ENCODE data around the gene RPS6KA4.
A peak's percentile ranks its signal among the peaks of the same experiment; 100 is the strongest.

RPS6KA4 gene

DNA sequence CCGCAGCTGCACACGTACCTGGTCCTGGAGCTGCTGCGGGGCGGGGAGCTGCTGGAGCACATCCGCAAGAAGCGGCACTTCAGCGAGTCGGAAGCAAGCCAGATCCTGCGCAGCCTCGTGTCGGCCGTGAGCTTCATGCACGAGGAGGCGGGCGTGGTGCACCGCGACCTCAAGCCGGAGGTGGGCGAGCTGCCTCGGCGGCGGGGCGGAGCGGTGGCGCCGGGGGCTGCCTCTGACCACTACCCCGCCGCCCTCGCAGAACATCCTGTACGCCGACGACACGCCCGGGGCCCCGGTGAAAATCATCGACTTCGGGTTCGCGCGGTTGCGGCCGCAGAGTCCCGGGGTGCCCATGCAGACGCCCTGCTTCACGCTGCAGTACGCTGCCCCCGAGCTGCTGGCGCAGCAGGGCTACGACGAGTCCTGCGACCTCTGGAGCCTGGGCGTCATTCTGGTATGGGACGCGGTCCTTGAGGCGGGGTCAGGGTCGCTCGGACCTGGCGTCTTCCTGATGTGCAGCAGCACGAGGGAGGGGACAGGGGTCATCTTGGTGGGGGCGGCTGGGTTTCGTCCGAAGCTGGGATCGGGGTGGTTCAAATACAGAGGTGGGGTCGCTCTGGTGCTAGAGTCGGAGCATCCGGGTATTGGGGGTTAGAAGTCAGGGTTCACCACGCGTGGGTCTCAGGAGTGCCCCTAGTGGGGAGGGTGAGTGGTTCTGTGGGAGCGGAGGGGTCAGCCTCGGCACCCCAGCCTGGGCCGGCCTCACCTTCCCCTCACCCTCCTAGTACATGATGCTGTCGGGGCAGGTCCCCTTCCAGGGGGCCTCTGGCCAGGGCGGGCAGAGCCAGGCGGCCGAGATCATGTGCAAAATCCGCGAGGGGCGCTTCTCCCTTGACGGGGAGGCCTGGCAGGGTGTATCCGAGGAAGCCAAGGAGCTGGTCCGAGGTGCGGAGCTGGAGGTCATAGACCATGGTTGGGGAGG lies 10.8 kb downstream of the RPS6KA4 start:
- no peak for DNase-seq

DNA sequence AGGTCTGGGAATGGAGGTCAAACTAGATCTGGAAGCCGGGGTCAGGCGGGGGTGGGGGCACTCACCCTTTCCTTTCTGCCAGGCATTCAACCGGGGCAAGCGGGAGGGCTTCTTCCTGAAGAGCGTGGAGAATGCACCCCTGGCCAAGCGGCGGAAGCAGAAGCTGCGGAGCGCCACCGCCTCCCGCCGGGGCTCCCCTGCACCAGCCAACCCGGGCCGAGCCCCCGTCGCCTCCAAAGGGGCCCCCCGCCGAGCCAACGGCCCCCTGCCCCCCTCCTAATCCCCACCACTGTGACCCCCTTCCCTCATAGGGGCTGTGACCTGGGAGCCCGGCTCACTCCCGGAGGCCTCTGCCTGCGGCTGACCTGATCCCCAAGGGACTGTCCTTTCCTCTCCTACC lies 12.2 kb downstream of the RPS6KA4 start:
- no peak for DNase-seq

DNA sequence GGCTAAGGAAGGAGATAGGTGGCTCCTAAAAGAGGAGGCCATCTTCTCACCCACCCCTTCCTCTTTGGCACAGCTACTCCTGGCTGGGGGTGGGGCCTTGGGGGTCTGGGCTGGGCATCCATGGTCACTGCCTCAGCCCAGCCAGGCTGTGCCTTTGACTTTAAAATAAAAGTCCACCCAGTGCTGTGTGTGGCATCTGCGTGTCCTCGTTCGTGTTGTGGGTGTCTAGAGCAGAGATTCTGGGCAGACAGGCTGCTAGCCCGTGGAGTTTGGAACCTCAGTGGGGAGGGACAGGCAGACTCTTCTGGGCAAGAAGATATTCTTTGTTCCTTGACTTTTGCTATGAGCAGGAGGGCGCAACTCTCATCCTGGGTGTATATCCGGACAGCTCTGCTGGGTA lies 13.1 kb downstream of the RPS6KA4 start:
- no peak for DNase-seq

DNA sequence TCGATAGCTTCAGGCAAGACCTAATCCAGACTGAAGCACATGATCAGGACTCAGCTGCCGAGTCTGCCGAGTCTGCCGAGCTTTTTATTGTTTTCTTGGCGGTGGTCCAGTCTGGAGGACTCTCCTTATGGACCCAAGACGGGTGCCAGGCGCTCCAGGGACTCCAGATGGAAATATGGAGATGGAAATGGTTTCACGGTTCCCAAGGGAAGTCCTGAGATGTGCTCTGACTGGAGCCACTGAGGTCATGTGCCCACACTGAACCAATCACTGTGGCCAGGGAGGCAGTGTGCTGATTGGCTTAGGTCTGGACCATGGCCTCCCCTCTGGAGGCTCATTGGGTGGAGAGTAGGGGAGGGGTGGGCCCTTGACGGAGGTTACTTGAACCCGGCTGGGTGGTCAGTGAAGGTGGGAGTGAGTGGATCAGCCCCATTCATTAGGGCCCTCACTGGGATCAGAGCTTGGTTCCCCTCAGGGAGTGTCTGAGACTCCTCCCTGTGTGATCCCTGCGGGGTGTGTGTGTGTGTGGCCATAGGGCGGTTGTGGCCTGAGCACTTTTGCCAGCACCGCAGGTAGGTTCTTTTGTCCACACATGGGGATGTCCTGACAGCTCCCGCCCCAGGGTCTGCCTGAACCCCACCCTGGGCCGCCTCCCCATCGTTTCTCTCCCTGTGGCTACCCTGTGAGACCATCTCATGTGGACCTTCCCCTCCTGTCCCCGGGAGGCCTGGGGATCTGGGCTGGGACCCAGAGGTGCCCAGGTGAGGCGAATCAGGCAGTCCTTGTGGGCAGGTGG lies 14.0 kb downstream of the RPS6KA4 start:
- DNase-seq: no peak

DNA sequence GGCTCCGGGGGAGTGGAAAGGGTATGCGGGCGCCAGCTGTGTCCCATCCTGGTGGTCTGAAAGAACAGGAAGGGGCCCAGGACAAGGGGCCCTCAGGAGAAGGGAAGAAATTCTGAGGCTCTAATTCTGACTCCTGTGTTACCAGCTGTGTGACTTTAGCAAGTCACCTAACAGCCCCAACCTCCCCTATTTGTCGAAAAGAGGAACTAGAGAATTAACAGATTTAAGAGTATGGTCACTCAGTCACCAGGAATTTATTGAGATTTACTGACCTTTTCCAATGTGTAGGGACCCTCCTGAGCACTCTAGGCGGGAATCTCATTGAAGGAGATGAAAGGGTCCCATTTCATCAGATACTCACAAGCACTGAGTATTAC lies 14.6 kb downstream of the RPS6KA4 start:
- no peak for DNase-seq

DNA sequence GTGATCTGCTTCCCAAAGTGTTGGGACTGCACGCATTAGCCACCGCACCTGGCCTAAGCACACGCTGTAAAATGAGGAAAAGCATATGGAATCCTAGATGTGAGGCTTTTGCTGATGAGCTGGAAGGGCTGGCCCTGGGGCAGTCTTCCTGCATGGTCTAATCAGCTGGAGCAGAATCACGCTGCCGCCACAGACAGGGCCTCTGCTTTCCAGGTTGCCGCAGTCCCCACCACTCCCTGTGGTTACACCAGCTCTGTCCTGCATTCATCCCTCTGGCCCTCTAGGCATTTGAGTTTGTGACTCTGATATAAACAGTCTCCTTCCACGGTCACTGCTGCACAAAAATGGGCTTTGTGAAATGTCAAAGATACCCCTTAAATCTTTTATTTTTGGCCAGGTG lies 17.1 kb downstream of the RPS6KA4 start:
- no peak for DNase-seq

DNA sequence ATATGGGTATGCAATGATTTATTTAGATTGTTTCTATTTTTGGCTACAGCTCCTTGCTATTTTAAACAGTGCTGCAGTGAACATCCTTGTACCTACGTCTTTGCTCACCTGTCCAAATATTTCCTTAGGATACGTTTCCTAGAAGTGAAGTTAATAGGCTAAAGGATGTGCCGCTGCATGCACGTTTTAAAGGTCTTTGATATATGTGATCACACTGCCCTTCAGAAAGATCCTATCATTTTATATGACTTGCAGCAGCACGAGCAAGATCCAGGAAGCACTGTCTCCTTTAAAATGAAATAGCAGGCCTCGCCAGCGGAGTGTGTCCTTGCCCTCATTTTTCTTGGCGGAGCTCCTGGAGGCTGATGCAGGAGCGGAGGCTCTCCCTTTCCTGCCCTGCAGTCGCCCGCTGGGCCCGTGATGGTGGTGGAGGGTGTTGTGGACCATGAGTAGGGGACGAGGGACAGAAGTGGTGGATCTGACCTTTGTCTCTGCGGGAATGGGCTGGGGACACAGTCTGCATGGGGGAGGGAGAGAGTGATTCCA lies 19.4 kb downstream of the RPS6KA4 start:
- no peak for DNase-seq

DNA sequence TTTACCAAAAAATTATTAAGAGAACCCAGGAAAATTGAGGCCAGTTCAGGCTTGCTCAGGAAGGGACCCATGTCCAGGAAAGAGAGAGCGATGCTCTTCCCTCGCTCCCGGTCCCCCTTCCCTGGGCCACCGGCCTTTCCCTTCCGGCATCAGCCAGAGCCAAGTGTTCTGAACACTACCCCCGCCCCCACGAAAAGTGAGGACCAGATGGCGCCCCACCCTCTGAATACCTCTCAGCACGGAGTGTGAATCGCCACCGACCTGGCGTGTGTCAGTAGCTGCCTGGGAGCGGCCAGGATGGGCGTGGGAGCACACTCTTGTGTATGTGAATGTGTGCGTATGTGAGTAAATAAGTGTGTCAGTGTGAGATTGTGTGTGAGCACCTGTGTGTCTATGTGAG lies 20.2 kb downstream of the RPS6KA4 start:
- no peak for DNase-seq

DNA sequence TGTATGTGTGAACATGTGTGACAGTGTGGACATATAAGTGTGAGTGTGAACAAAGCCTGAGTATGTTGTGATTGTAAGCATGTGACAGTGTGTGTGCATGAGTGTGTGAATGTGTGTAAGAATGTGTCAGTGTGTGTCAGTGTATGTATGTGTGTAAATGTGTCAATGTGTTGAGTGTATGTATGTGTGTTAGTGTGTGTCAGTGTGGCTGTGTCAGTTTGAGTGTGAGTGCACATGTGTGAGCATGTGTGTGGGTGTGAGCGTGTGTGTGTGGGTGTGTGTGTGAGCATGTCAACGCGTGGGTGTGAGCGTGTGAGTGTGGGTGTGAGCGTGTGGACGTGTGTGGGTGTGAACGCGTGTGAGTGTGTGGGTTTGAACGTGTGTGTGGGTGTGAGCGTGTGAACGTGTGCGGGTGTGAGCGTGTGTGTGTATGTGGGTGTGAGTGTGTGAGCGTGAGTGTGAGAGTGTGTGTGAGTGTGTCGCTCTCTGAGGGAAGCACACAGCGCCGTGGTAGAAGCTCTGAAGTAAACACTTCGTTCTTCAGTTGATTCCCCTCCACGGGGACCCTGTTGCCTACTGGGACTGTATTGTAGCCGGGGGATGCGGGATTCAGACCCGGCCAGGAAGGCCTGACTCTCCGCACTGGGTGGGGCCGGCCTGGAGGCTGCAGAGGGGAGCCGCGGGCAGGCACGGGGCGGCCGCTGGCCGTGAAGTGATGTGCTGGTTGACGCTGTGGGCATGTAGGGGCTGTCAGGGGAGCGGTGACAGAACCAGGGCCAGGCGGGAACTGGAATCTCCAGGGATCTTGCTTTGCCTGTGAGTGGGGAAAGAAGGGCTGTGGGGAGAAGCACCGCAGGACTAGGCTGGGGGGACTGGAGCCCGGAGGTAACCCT lies 21.1 kb downstream of the RPS6KA4 start:
- no peak for DNase-seq

DNA sequence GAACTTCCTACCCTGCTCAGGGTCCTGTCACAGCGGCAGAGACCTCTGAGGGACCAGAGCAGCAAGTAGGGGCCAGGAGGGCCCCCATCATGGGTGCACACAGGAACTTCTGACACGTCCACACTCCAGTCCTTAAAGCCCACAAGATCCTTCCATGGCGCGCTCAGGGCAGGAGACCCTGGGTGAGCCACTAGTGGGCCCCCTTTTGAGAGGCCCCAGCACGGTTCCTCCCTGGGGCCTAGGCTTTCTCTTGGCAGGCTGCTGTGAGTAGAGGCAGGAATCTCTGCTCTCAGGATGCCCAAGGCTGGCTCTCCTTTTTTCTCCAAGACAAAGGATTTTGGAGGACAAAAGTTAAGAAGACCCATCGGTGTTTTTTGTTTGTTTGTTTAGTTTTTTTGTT lies 22.4 kb downstream of the RPS6KA4 start:
- no peak for DNase-seq

DNA sequence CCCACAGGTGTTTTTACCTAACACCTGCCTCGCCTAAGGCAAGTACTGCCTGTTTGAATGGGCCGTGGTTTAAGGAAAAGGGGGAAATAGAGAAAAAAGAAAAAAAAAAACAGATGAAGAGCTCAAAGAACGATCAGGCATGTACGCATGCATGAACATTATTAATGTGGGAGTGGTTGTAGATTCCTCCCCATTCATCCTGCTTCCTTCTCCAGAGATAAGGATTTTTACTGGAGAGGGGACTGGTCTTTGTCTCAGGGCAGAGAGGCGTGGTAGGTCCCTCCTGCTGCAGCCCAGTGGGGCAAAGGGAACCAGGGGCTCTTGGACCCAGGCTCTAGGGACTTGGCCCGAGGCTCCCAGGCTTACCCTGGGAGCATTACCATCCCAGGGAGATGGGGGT lies 23.1 kb downstream of the RPS6KA4 start:
- DNase-seq: no peak

DNA sequence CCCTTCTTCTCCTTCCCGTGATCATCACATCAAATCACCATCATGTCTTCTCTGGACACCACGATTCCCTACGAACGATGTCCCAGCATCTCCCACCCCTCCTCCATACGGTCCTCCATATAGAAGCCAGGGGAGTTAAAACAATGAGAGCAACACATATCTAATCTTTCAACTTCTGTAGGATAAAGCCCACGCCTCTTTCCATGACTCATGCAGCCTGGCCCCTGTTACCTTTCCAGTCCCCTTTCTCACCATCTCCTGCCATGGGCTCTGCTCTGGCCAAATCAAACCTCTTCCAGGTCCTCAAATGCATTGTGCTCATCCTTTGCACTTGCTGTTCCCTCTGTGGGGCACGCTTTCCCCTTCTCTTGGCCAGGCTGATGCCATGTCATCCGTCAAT lies 23.6 kb downstream of the RPS6KA4 start:
- no peak for DNase-seq

DNA sequence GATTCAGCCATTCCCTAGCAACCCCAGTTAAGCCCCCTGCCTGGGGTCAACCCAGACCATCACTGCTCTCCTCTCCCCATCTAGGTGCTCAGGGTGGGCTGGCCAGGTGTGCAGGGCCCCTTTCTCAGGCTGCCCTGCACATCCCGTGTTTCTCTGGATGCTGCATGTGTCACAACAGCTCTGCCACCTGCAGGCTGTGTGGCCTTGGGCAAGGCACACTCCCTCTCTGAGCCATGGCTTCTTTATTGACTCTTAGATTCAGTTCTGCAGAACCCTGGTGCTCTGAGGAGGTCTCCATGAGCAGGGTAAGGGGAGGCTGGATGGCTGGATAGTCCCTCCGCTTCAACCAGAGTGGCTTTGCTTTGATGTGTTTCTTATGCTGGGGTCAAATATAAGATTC lies 24.6 kb downstream of the RPS6KA4 start:
- no peak for DNase-seq

DNA sequence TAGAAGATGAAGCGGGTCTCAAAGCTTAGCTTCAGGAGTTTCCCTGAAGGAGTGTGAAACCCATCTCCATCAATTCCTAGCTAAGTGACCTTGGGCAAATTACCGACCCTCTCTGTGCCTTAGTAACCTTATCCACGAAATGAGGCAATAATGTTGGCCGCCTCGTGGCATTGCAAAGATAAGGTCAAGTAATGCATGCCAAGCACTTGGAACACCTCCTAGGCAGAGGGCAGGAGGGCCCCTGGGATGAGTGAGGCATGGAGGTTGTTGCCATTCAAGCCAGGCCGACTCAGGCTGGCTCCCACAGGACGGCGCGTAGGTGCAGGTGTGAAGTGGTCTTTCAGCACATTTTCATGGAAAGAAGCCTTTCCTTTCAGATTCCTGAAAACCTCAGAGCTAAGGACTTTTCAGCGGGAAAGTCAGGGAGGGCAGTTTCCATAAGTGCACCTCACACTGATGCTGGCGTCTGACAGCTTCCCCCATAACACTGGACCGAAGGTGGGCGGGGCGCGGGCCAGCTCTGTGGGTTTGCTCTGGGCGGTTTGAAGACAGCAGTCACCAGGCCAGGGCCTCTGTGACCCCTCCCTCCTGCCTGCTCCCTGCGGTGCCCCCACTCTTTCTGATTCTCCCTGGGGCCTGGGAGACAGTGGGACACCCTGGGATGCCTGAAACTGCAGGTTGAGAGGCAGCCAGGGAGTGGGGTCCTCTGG lies 25.2 kb downstream of the RPS6KA4 start:
- DNase-seq: no peak

DNA sequence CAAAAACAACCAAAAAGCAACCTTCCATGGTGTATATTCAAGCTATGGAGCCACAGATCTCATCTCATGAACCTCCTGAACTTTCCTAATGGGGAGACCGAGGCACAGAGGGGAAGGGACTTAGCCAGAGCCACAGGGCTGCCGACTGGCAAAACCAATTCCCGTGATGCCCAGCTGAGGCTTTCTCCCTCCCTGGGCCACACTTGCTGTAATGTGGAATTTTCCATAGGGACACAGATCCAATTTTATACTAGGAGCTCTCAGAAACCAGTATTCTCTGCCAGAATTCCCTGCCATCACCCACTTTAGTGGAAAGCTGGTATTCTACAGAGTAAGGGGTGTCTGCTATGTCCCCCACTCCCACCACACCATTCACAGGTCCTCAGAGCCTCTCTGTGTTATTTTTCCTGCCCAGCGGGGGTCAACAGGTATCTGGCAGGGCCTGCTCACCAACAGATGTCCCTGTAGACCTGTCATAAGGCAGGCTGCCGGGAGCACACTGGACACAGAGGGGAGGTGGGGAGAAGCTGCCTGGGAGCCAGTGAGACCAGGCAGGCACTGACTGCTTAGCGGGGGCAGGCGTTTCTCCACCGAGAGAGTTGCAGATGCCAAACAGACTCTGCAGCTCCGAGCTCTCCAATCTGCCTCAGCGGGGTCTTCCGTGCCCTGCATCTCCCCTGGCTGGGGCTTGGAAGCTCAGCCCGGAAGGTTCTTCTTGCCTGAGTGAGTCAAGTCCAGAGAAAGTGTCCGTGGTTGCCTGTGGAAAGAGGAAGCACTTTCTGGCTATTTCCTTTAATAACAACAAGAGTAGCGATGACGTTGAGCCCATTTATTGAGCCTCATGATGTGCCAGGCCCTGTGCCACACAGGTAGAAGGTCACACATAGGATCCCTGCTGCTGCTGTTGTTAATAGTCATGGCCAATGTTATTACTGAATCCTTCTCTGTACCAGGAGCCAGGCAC lies 26.3 kb downstream of the RPS6KA4 start:
- DNase-seq: peak; percentile 82

DNA sequence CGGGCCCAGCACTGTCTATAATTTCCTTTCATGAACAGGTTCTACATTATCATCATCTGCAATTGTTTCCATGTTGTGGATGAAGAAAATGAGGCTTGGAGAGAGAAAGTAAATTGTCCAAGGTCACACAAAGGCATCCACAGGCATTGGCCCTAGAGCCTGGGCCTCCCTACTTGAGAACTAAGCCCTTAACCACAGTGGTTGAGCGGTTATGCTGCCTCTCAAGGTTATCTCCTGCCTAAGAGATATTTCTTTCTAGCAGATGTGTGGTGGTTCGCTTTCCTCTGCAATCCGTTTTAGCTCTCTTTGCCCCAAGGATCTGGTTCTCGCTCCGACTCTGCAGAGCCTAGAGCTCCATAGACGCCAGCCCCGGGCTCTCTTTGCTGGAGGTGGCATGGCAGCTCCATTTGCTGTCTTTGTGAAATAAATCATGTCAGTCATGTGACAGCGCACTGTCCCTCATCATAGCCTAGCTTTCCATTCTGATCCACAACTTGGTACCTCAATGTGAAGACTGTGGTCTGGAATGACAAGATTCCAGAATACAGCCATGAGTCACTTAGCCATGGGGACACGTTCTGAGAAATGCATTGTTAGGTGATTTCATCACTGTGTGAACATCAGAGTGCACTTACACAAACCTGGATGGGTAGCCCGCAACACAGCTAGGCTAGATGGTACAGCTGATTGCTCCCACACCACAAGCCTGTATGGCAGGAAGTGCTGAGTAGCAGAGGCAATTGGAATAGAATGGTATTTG lies 27.2 kb downstream of the RPS6KA4 start:
- peak; percentile 24 for DNase-seq

DNA sequence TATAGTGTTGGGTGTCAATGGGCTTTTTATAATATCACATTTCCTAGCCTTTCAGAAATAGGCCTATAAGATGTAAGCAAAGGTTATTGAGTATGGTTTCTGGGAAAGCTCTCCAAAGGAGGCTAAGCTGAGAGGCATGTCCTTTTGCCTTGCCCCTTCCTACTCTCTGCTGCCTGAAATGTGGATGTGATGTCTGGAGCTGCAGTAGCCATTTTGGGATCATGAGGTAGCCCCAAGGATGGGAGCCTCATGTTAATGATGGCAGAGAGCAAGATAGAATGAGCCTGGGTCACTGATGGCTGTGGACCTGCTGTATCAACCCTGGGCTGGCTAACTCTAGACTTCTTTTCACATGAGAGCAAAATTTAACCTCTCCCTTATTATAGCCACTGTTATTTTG lies 29.0 kb downstream of the RPS6KA4 start:
- no peak for DNase-seq

DNA sequence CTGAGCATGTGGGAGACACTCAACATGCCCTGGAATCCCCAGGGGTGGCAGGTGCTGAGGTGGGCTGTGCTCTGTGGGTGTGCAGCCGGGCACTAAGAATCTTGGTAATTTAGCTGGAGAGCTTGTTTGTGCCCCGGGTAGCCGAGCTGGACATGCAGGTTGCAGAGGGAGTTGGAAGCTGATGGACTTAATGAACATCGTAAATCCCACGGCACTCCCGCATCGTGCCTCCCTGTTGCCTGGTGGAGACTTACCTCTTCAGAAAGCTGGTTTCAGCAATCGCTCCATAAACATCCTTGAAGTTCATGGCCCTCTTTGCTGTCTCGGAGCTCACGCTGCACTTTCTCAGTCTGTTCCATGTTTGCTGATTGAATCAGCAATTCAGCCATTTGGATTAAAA lies 29.9 kb downstream of the RPS6KA4 start:
- no peak for DNase-seq

DNA sequence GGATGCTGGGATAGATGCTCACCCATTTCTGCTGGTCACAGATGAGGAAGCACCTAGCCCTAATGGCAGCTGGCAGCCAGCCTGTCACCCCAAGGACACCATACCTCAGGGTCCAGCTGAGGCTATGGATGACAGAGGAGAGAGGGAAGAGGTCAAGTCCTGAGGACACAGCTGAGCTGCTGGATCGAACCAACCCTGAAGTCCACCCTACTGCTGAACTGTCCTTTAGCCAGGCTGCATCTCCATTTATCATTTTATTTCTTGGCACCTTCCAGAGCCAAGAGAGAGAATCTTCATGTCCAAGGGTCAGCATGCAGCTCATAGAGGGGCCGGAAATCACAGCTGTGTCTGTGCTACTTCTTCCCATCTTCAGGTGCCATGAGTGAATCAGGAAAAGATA lies 30.9 kb downstream of the RPS6KA4 start:
- DNase-seq: no peak

DNA sequence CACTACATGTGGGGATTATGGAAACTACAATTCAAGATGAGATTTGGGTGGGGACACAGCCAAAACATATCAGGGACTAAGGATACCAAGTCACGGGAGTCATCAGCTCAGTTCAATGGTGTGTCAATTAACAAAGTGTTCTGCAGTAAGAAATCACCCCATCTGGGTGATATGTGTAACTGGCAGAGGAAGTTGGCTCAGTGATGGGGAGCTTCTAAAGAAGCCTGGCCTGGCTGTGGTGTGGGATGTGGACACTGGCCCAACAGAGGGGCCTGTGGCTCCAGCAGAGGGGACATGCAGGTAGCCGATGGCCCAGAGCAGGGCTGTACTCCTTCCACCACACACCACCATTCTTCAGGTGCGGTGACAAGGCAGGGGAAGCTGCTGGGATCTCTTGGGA lies 31.6 kb downstream of the RPS6KA4 start:
- no peak for DNase-seq

Measured in suppressor macrophage treated with lipopolysaccharide for 4 hours (primary cell).